NCI-H2227 treated with DMSO at 0.1 percent for 48 hours (cell line): ENCODE results near the gene ULBP1.
"Not testable (repeated sequence)": the region's sequence is repeated elsewhere in the genome, so short reads cannot be mapped to it uniquely, and the experiment has no call there.

Experiments used
- DNase-seq: peaks from one replicate; lab custom pipeline; 2025; lab: John Stamatoyannopoulos, UW

ULBP1 gene

DNA sequence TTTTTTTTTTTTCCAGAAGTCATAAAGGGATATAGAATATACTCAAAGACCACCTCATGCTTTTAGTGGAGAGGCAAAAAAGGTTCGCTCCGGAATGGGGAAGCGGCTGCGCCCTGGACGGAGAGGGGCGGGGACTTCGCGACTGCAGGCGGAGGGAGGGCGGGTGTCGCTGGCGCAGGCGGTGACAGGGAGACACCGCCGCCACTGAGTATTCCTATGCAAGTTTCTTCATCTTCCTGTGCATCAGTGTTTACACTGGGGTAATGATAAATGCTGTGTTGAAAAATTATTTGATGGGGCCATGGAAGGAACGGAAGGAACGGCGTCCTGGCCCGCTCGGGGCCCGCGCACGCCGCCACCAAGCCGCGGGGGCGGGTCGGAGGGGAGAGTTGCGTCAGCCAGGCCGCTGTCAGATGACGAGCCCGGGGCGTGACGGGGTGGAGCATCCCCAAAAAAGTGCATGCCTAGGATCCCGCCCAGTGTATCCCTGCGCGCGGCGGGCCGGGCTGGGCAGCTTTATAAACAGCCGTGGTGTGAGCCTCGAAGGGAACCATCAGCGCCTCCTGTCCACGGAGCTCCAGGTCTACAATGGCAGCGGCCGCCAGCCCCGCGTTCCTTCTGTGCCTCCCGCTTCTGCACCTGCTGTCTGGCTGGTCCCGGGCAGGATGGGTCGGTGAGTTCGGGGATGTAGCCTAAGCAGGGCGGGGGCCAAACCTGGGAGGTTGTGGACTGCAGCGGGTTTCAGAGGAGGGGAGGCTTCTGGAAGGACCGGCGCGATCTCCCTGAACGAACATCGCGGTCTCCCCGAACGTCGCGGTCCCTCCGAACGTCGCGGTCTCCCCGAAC lies at the start of gene ULBP1:
Gene ULBP1 (plus strand): TSS at position 482 of the 846 bp plus-strand sequence. CDS start 107 bp downstream, at position 589.
- DNase-seq, result peak; percentile 80

- DNase-seq, result no peak
Observed at GRCh38 chr6:149915970-149916865, 47.5 kb upstream of the ULBP1 start.

- no peak for DNase-seq
Observed at GRCh38 chr6:149917679-149918078, 46.1 kb upstream of the ULBP1 start.

DNA sequence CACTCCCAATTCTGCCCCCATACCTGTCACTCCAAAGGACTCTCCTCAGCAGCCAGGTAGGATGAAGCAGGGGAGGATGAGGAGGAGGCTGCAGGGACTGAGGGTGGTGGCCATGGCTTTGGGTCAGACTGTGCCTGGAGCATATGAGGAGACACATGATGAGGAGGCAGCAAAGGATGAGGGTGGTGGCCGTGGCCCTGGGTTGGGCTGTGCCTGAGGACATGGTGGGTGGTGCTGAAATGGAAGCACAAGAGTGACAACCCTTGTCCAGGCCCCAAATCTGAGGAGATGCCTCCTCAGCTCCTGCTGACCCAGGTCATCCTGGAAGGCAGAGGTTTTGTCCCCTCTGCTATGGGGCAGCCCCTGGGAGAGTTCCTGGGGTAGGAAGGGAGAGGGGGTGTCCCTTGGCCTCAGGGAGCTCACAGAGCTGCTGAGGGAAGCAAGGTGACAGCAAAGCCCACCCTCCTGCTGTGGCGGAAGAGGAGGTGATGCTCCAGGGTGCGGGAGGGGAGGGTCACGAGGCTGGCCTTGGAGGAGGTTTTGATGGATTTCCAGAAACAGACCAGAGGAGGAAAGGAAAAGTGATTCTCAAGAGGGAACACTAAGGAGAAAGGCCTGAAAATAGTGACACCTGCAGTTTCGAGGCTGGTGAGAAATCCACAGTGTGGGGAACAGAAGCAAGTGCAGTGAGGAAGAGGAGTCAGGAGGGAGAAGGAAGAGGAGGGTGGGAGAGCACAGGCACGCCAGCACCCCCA lies 45.4 kb upstream of the ULBP1 start:
- no peak for DNase-seq

DNA sequence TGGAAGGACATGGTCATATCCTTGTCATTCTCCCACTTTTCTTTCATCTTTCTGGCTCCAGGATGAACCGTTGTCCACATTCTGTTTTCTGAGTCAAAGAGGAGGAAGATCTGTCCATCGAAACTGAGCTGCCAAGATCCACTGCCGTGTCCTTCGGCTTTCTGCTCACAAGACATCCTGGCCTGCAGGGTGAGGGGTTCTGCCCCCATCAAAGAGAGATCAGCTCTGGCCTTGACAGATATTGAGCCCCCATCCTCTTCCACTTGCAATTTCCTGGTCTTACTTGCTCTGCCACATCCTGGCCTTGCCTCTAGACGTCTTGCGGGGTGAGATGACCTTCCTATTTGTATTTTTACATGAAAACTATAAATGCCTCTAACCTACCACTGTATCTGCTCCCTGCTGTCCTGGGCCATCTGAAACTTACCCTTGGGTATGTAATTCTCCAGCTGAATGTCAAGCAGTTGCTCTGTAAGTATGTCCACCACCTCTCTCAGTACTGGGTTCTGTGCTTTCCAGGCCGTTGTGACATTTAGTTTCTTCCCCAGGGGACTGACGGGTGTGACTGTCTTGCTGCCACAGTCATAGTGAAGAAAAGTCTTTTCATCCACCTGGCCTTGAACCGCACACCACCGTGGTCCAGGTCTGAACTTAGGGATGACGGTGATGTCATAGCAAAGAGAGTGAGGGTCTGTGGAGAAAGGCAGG lies 44.5 kb upstream of the ULBP1 start:
- DNase-seq, result not testable (repeated sequence)

DNA sequence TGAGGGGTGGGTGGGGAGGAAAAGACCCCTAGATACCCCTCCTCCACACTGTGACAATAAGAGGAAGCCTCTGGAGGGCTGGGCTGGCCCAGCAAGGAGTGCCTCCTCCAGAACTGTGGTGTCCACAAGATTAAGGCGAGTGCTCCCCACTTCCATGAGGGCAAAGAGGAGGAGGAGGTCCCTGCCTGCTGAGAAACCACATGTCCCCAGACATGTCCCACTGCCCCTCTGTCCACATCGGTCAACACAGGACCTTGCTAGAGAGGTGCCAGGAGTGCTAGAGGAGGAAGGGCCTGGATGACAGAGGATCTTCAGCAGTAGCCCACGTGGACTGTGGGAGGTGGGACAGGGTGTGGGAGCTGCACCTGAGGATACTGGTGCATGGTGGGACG lies 43.9 kb upstream of the ULBP1 start:
- DNase-seq, result no peak

DNA sequence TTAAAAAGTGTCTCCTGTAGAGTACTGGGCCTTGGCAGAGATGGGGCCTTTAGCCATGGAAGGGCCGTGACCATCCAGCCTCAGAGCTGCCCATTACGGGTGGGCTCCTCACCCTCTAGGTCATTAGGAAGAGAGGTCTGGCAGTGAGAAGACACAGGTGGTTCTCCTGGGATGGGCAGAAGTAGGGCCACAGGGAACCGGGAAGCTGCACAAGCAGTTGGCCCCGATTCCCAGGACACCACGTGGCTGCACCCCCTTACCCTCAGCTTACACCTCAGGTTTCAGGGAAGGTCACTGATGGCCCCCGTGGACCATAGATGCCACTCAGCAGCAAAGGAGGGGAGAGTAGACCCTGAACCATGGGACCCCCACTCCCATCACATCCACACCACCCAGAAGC lies 42.4 kb upstream of the ULBP1 start:
- no peak for DNase-seq

GRCh38 chr6:149922091-149922490 lies 41.7 kb upstream of the ULBP1 start:
- not testable (repeated sequence) for DNase-seq

GRCh38 chr6:149922642-149923326 lies 41.0 kb upstream of the ULBP1 start, which contains the start of gene RAET1G:
RAET1G (minus strand) TSS chr6:149923121; CDS start chr6:149923010, 111 bp downstream.
- peak; percentile 69 for DNase-seq

- DNase-seq, result no peak
Observed at GRCh38 chr6:149923327-149923986, 40.3 kb upstream of the ULBP1 start.

- DNase-seq, result no peak
Observed at GRCh38 chr6:149924206-149924932, 39.4 kb upstream of the ULBP1 start.

GRCh38 chr6:149924933-149925252 lies 38.9 kb upstream of the ULBP1 start:
- DNase-seq, result no peak

DNA sequence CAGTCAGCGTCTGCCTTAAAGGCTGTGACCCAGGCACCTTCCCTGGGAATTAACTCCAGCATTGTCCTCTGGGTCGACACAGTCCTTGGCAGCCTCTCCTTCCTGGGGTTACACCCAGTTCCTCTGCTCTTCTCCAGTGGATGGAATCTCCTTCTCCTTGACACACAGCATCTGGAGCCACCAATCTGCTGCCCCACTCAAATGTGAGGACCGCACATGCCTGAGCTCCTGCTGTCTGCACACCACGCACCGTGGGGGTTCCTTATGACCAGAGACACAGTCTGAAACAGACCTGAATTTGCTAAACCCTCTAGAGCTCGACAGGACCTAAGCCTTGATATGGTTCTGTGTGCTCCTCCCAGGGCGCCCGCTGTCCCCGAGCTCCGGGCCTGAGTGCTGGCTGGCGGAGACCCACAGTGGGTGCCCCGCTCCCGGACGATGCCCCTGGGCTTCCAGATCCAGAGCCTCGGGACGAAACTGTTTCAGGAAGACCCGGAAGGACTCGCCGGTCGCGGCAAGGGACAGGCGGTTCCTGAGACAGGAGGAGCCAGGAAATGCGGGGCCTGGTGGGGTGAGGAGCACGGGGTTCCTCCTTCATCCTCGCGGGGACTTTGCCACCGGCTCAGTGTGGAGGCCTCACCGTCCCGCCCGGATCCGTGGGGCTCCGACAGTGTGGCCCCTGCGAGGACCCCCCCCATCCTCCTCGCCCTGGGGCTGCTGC lies 38.3 kb upstream of the ULBP1 start:
- DNase-seq, result no peak

GRCh38 chr6:149925974-149926777 lies 37.6 kb upstream of the ULBP1 start:
- peak; percentile 24 for DNase-seq

GRCh38 chr6:149927025-149927424 lies 36.7 kb upstream of the ULBP1 start:
- not testable (repeated sequence) for DNase-seq

DNA sequence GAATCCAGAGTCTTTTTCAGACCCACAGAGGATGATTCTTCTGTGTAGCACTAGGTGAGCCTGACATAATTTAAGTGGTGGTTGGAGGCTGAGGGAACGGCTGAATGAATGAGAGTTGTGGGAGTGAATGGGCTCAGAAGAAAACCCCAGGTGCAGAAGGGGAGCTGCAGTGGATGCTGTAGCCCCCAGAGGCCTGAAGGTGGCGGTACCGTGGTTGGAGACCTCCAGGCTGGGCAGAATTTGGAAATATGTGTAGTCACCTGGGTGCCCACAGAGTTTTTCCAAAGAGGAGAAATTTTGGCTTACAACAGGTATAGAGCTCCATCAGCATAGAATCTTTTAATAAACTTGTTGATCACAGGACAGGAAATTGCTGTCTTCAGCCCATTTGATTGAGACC lies 34.3 kb upstream of the ULBP1 start:
- DNase-seq, result no peak

DNA sequence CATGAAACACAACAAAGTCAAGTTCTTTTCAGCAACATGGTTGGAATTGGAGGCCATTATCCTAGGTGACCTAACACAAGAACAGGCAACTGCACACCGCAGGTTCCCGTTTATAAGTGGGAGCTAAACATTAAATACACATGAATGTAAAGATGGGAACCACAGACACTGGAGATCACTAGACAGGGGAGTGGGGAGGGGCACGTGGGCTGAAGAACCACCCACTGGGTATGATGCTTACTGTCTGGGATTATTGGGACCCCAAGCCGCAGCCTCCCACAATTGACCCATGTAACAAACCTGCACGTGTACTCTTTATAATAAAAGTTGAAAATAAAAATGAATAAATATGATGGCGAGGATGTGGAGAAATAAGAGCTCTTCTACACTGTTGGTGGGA lies 32.2 kb upstream of the ULBP1 start:
- DNase-seq, result no peak

- DNase-seq, result no peak
Observed at GRCh38 chr6:149933036-149933435, 30.7 kb upstream of the ULBP1 start.
